HG02840 (cell line): ENCODE measurements around the gene CBFA2T3.

ENCODE experiments used
- ATAC-seq: cut with Tn5 transposase; IDR thresholded peaks from one replicate; pipeline ENCODE4 v1.9.1; 2021; ENCODE audit warnings: mild to moderate bottlenecking, moderate library complexity, moderate number of reproducible peaks; ENCODE audit not compliant: unreplicated experiment, low FRiP score

CBFA2T3 gene

GRCh38 chr16:88883117-88883895 lies 93.7 kb downstream of the CBFA2T3 start:
- no peak for ATAC-seq

- no peak for ATAC-seq
Observed at GRCh38 chr16:88882358-88883030, 94.5 kb downstream of the CBFA2T3 start.

GRCh38 chr16:88881675-88882357 lies 95.2 kb downstream of the CBFA2T3 start:
- ATAC-seq: no peak

GRCh38 chr16:88881007-88881615 lies 95.9 kb downstream of the CBFA2T3 start:
- ATAC-seq: no peak

GRCh38 chr16:88880226-88881006 lies 96.6 kb downstream of the CBFA2T3 start:
- no peak for ATAC-seq

- ATAC-seq: no peak
Observed at GRCh38 chr16:88879788-88880055, 97.3 kb downstream of the CBFA2T3 start.

- ATAC-seq: no peak
Observed at GRCh38 chr16:88878967-88879787, 97.8 kb downstream of the CBFA2T3 start.

GRCh38 chr16:88878356-88878755 lies 98.7 kb downstream of the CBFA2T3 start:
- no peak for ATAC-seq

GRCh38 chr16:88877564-88878289 lies 99.3 kb downstream of the CBFA2T3 start:
- no peak for ATAC-seq

GRCh38 chr16:88876942-88877526 lies 100.0 kb downstream of the CBFA2T3 start:
- no peak for ATAC-seq

GRCh38 chr16:88875703-88876234 lies 101.2 kb downstream of the CBFA2T3 start:
- ATAC-seq: no peak

GRCh38 chr16:88874938-88875599 lies 101.9 kb downstream of the CBFA2T3 start:
- ATAC-seq: no peak

GRCh38 chr16:88872650-88873331 lies 104.2 kb downstream of the CBFA2T3 start:
- ATAC-seq: no peak

- ATAC-seq: no peak
Observed at GRCh38 chr16:88871730-88872416, 105.1 kb downstream of the CBFA2T3 start.

GRCh38 chr16:88871349-88871702 lies 105.7 kb downstream of the CBFA2T3 start:
- no peak for ATAC-seq

- no peak for ATAC-seq
Observed at GRCh38 chr16:88870608-88871348, 106.2 kb downstream of the CBFA2T3 start.
